Adrenal gland (tissue), 12 donors: ENCODE data around the gene MAPK11. TPM values are rescaled to one million over a fixed set of nuclear protein-coding genes. Genes with fewer than 3 reads are reported as not detected.

Experiments
- DNase-seq, 7 donors: peaks; one replicate each; pipeline ENCODE4 v3.0.0-alpha.2; 2019 to 2020
- H3K27ac ChIP-seq, 5 donors: fragments of 200-600 bp; sonication (generic) in 4 of 5; 1 replicate in 3 of 5; 2 replicates in 2 of 5; pipeline versions ENCODE4 v1.5.1 to v1.8.0; 2016 to 2020; ENCODE audit warnings: mild to moderate bottlenecking in 1 of 5
- H3K27me3 ChIP-seq: fragments of 200-600 bp; 2 replicates; pipeline ENCODE4 v1.8.0; 2021
- H3K36me3 ChIP-seq, 2 donors: fragments of 200-600 bp; replicated peaks in 1 of 2; 1 replicate in 1 of 2; 2 replicates in 1 of 2; pipeline versions ENCODE4 v1.5.1 to v1.8.0; 2018 to 2022
- H3K4me1 ChIP-seq, 2 donors: fragments of 200-600 bp; replicated peaks in 1 of 2; 1 replicate in 1 of 2; 2 replicates in 1 of 2; pipeline versions ENCODE4 v1.5.1 to v1.8.0; 2018 to 2021
- H3K4me3 ChIP-seq, 4 donors: fragments of 200-600 bp; sonication (generic) in 3 of 4; one replicate each; pipeline ENCODE4 v1.5.1; 2016 to 2018
- H3K9me3 ChIP-seq, 3 donors: fragments of 200-600 bp; sonication (generic) in 1 of 3; replicated peaks in 1 of 3; 1 replicate in 2 of 3; 2 replicates in 1 of 3; pipeline versions ENCODE4 v1.5.1 to v1.8.0; 2016 to 2021
- POLR2A ChIP-seq, 2 donors: fragments of 450-650 bp; IDR thresholded peaks; one replicate each; pipeline ENCODE4 v1.6.1; 2017; ENCODE audit warnings: antibody characterized with exemption in 2 of 2, mild to moderate bottlenecking in 2 of 2, moderate library complexity in 1 of 2
- WGBS, 4 donors: extraction: QIAGEN DNeasy Blood & Tissue Kit in 2 of 4; methylation state at CpG; one replicate each; pipeline versions ENCODE4 v1.1.5 to v1.1.7; 2013 to 2017; 5-methylcytosine and 5-hydroxymethylcytosine counted together
- intact Hi-C, 2 donors: fragments of 100-400 bp; cut with DNase I; formaldehyde crosslinking; loops; one replicate each; pipeline versions ENCODE4 v1.14.1 to v1.15.0; 2022 to 2023
- polyA plus RNA-seq, 3 donors: library from polyadenylated mRNA; stranded (reverse); fragments of 200-250 nt in 2 of 3; fragments of 350-450 nt in 1 of 3; fragmentation: Illumina TruSeq in 1 of 3; extraction: RNeasy Lipid Tissue Mini Kit (QIAGEN cat#74804) in 1 of 3; gene quantifications; one replicate each; pipeline ENCODE4 v1.2.3, GENCODE V29; 2013 to 2014
- total RNA-seq, 9 donors: library from RNA; depleted of rRNA in 4 of 9; stranded (reverse); fragments of >200 nt in 4 of 9; fragments of 120-200 nt in 1 of 9; fragmentation: NEBNext Ultra II Directional in 1 of 9; extraction: Animal tissue kit (Norgen Biotek cat#: 25700) in 1 of 9; gene quantifications; one replicate each; pipeline versions ENCODE4 v1.1.0 to v1.2.4, GENCODE V29; 2013 to 2023
- TF ChIP-seq, protein P1 (sequence below), 6 experiments: fragments of 450-650 bp in 4 of 6; fragments of 200-600 bp in 2 of 6; sonication (generic) in 1 of 6; IDR thresholded peaks; 1 replicate in 5 of 6; 2 replicates in 1 of 6; pipeline versions ENCODE4 v1.5.1 to v1.8.0; 2016 to 2021; ENCODE audit warnings: antibody characterized with exemption in 6 of 6, mild to moderate bottlenecking in 2 of 6, moderate library complexity in 1 of 6
- donor health status: healthy with polysubstance abuse.
- donor health status: Bipolar disorder and iron deficiency.
- donor health status: DM: yes; HTN: yes; CAD: no.
- donor health status: DM: no; HTN: no; CAD: no.
- donor health status: DM: no; HTN: no; CAD: no.
- donor health status: DM: yes; HTN: yes; CAD: no.

Gene MAPK11
- total and polyA plus RNA-seq, 12 donors: 2.0 to 29.5 (median 6.7) TPM

GRCh38 chr22:50318356-50318697 is 48.1 kb upstream of the MAPK11 start:
- Histone ChIP-seq H3K36me3 (no peaks in the 10 kb centered on the region), H3K27me3 (no peaks in the 10 kb centered on the region), H3K27ac (no peak overlapping the region), H3K4me1 (peaks cover 8 to 12% of the 10 kb centered on the region in 2 donors), H3K4me3 (no peak overlapping the region), H3K9me3 (no peaks in the 10 kb centered on the region)
- intact Hi-C loops: no loop called here
- TF ChIP-seq, protein P1, sequence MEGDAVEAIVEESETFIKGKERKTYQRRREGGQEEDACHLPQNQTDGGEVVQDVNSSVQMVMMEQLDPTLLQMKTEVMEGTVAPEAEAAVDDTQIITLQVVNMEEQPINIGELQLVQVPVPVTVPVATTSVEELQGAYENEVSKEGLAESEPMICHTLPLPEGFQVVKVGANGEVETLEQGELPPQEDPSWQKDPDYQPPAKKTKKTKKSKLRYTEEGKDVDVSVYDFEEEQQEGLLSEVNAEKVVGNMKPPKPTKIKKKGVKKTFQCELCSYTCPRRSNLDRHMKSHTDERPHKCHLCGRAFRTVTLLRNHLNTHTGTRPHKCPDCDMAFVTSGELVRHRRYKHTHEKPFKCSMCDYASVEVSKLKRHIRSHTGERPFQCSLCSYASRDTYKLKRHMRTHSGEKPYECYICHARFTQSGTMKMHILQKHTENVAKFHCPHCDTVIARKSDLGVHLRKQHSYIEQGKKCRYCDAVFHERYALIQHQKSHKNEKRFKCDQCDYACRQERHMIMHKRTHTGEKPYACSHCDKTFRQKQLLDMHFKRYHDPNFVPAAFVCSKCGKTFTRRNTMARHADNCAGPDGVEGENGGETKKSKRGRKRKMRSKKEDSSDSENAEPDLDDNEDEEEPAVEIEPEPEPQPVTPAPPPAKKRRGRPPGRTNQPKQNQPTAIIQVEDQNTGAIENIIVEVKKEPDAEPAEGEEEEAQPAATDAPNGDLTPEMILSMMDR (IDR thresholded peaks at IDR 0.05): no peak
- no peak for TF ChIP-seq POLR2A (IDR thresholded peaks at IDR 0.05)
- no peak for DNase-seq
- 86 to 91% (median 87%) methylated on average over 7 of the region's 7 CpGs; no CpG with 5 or more reads in 1 of the 4 donors for WGBS, 4 donors

DNA sequence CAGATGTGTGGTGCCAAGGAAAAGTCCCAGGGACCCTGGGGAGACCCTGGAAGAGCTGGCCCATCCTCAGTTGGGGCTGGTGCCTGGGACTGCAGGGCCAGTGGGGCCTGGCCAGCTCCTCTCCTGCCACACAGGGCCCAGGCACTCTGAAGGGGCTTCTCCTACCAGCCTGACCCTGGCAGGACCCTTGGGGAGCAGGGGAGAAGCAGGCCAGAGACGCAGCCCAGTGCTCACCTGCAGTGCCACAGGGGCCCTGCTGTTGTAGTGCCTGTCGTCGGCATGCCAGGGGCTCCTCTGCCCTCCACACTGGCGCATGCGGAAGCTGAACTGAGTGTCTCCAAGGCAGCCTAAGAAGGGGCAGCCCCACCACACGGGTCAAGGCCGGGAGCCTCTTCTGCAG is 47.5 kb upstream of the MAPK11 start:
- Histone ChIP-seq H3K27ac (no peak overlapping the region), H3K27me3 (no peaks in the 10 kb centered on the region), H3K36me3 (no peaks in the 10 kb centered on the region), H3K9me3 (no peaks in the 10 kb centered on the region), H3K4me1 (peaks cover 8 to 12% of the 10 kb centered on the region in 2 donors), H3K4me3 (no peak overlapping the region)
- intact Hi-C loops: no loop called here
- 78 to 82% methylated on average over 7 of the region's 7 CpGs; no CpG with 5 or more reads in 2 of the 4 donors for WGBS, 4 donors
- TF ChIP-seq, protein P1 (IDR thresholded peaks at IDR 0.05): no peak
- DNase-seq: no peak

DNA sequence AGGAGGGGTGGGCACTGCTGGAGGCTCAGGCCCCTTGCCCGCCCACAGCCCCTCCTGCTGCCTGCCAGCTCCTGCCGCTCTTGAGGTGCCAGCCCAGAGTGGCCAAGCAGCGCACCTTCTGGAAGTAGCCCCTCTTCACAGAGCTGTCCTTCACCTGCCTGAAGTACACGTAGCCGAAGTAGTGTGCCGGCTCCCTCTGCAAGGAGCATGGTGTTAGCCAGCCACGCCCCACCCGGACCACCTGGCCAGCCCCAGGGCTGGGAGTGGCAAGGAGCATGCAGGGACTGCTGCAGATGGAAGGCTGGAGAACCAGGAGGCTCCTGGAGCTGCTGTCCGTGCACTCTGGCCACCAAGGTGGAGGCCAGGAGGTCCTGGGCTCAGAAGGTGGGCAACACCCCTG is 47.0 kb upstream of the MAPK11 start:
- Histone ChIP-seq H3K9me3 (no peaks in the 10 kb centered on the region), H3K36me3 (no peaks in the 10 kb centered on the region), H3K27me3 (no peaks in the 10 kb centered on the region), H3K4me3 (no peak overlapping the region), H3K4me1 (peaks cover 8 to 12% of the 10 kb centered on the region in 2 donors), H3K27ac (no peak overlapping the region)
- TF ChIP-seq, protein P1 (IDR thresholded peaks at IDR 0.05): no peak
- TF ChIP-seq POLR2A (IDR thresholded peaks at IDR 0.05): no peak
- intact Hi-C loops: no loop called here
- no peak for DNase-seq
- 83 to 96% (median 89%) methylated on average over 2 to 9 of the region's 9 CpGs for WGBS, 4 donors

DNA sequence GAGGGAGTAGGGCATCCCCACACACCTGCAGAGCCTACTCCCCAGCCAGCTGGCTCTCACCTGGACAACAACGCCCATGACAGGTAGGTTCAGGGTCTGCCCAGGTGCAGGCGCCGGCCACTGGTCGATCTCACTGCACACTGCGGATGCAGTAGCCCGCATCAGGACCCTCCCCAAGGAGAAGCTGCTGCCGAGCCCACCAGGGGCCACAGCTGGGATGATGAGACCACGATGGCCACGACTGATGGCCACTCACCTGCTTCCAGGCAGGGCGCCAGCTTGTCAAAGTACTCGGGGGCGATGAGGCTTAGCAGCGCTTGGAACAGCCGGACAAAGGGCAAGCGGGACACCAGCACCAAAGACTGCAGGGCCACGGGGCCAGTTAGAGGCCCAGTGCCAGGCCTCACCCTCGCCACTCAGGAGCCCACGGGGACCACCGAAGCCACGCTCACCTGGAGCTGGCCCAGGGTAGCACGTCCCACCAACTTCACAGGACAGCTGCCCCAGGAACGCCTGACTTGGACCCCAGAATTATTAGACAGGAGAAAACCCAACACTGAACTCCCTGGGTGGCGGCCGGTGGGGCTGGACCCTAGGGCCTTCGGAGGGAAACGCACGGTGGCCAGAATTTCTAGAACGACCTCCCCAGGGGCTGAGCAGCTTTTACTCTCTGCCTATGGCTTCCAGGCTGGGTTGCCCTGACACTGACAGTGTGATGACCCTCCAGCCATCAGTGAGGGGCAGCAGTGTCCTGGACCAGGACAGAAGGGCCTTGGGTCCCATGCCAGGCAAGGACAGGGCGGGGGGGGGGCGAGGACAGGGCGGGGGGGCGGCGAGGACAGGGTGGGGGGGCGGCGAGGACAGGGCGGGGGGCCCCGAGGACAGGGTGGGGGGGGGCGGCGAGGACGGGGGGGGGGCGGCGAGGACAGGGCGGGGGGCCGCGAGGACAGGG is 46.2 kb upstream of the MAPK11 start:
- no peak for DNase-seq
- no peak overlapping the region for H3K27ac ChIP-seq
- no peaks in the 10 kb centered on the region for H3K27me3 ChIP-seq
- no peak overlapping the region for H3K4me3 ChIP-seq
- intact Hi-C loops: no loop called here
- H3K9me3 ChIP-seq: no peaks in the 10 kb centered on the region
- TF ChIP-seq, protein P1 (IDR thresholded peaks at IDR 0.05): no peak
- TF ChIP-seq POLR2A (IDR thresholded peaks at IDR 0.05): no peak
- WGBS, 4 donors: 80 to 97% (median 94%) methylated on average over 5 to 33 of the region's 45 CpGs
- H3K4me1 ChIP-seq: peaks cover 8 to 12% of the 10 kb centered on the region in 2 donors
- H3K36me3 ChIP-seq: no peaks in the 10 kb centered on the region
